Keratinocyte (primary cell): ENCODE measurements around the gene SPACA1. TPM values are rescaled to one million over a fixed set of nuclear protein-coding genes. Genes with fewer than 3 reads are reported as not detected.

Experiments
- DNase-seq: peaks from one replicate; pipeline ENCODE4 v3.0.0-alpha.2; 2011; ENCODE audit warnings: low read depth, missing footprints, low spot score
- FAIRE-seq: peaks from 2 replicates; lab custom pipeline; 2011; peaks lifted over from hg19 to GRCh38; lab: Jason Lieb, UNC
- H2AFZ ChIP-seq: 2 replicates; pipeline ENCODE4 v1.6.0; 2012; ENCODE audit warnings: low read length, control low read depth, inconsistent platforms; ENCODE audit not compliant: control insufficient read depth
- H3K27ac ChIP-seq: 2 replicates; pipeline ENCODE4 v1.5.1; 2011; ENCODE audit warnings: low read length; ENCODE audit not compliant: control insufficient read depth, insufficient read depth
- H3K27me3 ChIP-seq: 3 replicates; pipeline ENCODE4 v1.6.0; 2011; ENCODE audit warnings: low read length; ENCODE audit not compliant: control insufficient read depth, insufficient read depth; ENCODE audit errors: extremely low read depth
- H3K36me3 ChIP-seq, 2 experiments: 2 replicates in 1 of 2; 3 replicates in 1 of 2; pipeline ENCODE4 v1.5.1; 2011; ENCODE audit warnings: low read length in 2 of 2, mild to moderate bottlenecking in 1 of 2; ENCODE audit not compliant: control insufficient read depth in 2 of 2, insufficient read depth in 2 of 2; ENCODE audit errors: extremely low read depth in 1 of 2
- H3K4me1 ChIP-seq: 3 replicates; pipeline ENCODE4 v1.5.1; 2011; ENCODE audit warnings: low read length; ENCODE audit not compliant: control insufficient read depth, insufficient read depth; ENCODE audit errors: extremely low read depth
- H3K4me2 ChIP-seq: 3 replicates; pipeline ENCODE4 v1.6.0; 2011; ENCODE audit warnings: low read depth, low read length; ENCODE audit not compliant: control insufficient read depth, insufficient read depth; ENCODE audit errors: extremely low read depth
- H3K4me3 ChIP-seq, 3 experiments: fragments of 200-600 bp in 1 of 3; sonication (generic) in 1 of 3; 2 replicates in 2 of 3; 3 replicates in 1 of 3; pipeline ENCODE4 v1.5.1; 2011 to 2016; ENCODE audit warnings: low read length in 3 of 3, mild to moderate bottlenecking in 3 of 3, control low read depth in 2 of 3, inconsistent platforms in 1 of 3, low read depth in 1 of 3, mixed read lengths in 1 of 3, mixed run types in 1 of 3, moderate library complexity in 1 of 3; ENCODE audit not compliant: control insufficient read depth in 2 of 3, insufficient read depth in 2 of 3; ENCODE audit errors: extremely low read depth in 1 of 3
- H3K79me2 ChIP-seq: 2 replicates; pipeline ENCODE4 v1.6.0; 2012; ENCODE audit warnings: low read length; ENCODE audit not compliant: control insufficient read depth, insufficient read depth
- H3K9ac ChIP-seq: 3 replicates; pipeline ENCODE4 v1.6.0; 2011; ENCODE audit warnings: low read length; ENCODE audit not compliant: control insufficient read depth, insufficient read depth; ENCODE audit errors: extremely low read depth
- H3K9me1 ChIP-seq: 3 replicates; pipeline ENCODE4 v1.6.0; 2011; ENCODE audit warnings: low read length; ENCODE audit not compliant: control insufficient read depth, insufficient read depth; ENCODE audit errors: extremely low read depth
- H3K9me3 ChIP-seq: 2 replicates; pipeline ENCODE4 v1.5.1; 2012; ENCODE audit warnings: low read depth, low read length; ENCODE audit not compliant: control insufficient read depth
- H4K20me1 ChIP-seq: 3 replicates; pipeline ENCODE4 v1.6.0; 2011; ENCODE audit warnings: low read length; ENCODE audit not compliant: control insufficient read depth, insufficient read depth; ENCODE audit errors: extremely low read depth
- EZH2 ChIP-seq: IDR thresholded peaks from one replicate; pipeline ENCODE4 v1.6.1; 2012; ENCODE audit warnings: inconsistent platforms, mild to moderate bottlenecking, low read length, moderate library complexity
- dilution Hi-C: fragments of 300-500 bp; cut with MboI; formaldehyde crosslinking; loops from one replicate; pipeline ENCODE4 v1.7.0; 2020; ENCODE audit warnings: low sequenced_read_pairs; ENCODE audit not compliant: extremely low pct_ligation_motif_present
- polyA plus RNA-seq, 5 experiments: library from polyadenylated mRNA; depleted of rRNA in 3 of 5; stranded (reverse) in 3 of 5; stranded (forward) in 1 of 5; unstranded in 1 of 5; fragments of >200 nt; gene quantifications; 1 replicate in 1 of 5; 2 replicates in 3 of 5; 3 replicates in 1 of 5; pipeline versions ENCODE4 v1.2.1 to v1.2.3, GENCODE V29; 2011 to 2012; ENCODE audit warnings: missing spikeins in 2 of 5, low read depth in 1 of 5, low replicate concordance in 1 of 5
- TF ChIP-seq, protein P1 (sequence below), 3 experiments: IDR thresholded peaks in 1 of 3; conservative IDR thresholded peaks in 1 of 3; optimal IDR thresholded peaks in 1 of 3; 2 replicates in 2 of 3; 3 replicates in 1 of 3; pipeline versions ENCODE3 to v1.5.1; 2011; ENCODE audit warnings: low read length in 3 of 3, mild to moderate bottlenecking in 3 of 3, moderate library complexity in 2 of 3, control low read depth in 1 of 3, inconsistent platforms in 1 of 3; ENCODE audit not compliant: insufficient read depth in 2 of 3; ENCODE audit errors: extremely low read depth in 1 of 3

The SPACA1 gene
- polyA plus RNA-seq, 1 donor (not counting 4 experiments of a cell fraction or from before 2014, with no cell fraction given) = not detected

DNA sequence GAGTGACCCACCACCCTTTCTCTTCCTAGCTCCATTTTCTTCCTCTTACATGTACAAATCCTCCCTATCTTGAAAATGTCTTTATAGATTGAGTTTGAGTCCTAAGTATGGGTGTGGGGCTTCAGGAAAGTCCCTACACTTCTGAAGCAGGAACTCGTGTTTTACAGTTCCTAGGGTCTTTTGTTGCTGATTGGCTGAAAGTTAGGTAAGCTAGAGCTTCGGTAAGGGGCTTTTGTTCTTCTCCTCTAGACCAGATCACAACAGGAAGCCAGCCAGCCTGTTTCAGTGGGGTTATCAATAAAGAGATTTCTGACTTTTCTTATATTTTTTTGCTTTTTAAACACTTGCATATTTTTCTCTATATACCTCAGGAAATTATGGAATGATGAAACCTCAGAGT lies 67.2 kb downstream of the SPACA1 start:
- no peaks in the 10 kb centered on the region for H4K20me1 ChIP-seq
- no peak overlapping the region for H3K27ac ChIP-seq
- FAIRE-seq (no peak), DNase-seq (no peak)
- no peaks in the 10 kb centered on the region for H3K79me2 ChIP-seq
- no peaks in the 10 kb centered on the region for H3K9me1 ChIP-seq
- no peak overlapping the region for H3K4me3 ChIP-seq
- no peak overlapping the region for H3K9ac ChIP-seq
- H3K4me2 ChIP-seq = no peak overlapping the region
- dilution Hi-C loops = no loop called here
- H3K4me1 ChIP-seq = no peaks in the 10 kb centered on the region
- H3K36me3 ChIP-seq = no peaks in the 10 kb centered on the region
- H3K27me3 ChIP-seq = no peaks in the 10 kb centered on the region
- no peaks in the 10 kb centered on the region for H3K9me3 ChIP-seq
- H2AFZ ChIP-seq = no peak overlapping the region
- no peak for TF ChIP-seq EZH2
- TF ChIP-seq, protein P1, sequence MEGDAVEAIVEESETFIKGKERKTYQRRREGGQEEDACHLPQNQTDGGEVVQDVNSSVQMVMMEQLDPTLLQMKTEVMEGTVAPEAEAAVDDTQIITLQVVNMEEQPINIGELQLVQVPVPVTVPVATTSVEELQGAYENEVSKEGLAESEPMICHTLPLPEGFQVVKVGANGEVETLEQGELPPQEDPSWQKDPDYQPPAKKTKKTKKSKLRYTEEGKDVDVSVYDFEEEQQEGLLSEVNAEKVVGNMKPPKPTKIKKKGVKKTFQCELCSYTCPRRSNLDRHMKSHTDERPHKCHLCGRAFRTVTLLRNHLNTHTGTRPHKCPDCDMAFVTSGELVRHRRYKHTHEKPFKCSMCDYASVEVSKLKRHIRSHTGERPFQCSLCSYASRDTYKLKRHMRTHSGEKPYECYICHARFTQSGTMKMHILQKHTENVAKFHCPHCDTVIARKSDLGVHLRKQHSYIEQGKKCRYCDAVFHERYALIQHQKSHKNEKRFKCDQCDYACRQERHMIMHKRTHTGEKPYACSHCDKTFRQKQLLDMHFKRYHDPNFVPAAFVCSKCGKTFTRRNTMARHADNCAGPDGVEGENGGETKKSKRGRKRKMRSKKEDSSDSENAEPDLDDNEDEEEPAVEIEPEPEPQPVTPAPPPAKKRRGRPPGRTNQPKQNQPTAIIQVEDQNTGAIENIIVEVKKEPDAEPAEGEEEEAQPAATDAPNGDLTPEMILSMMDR (optimal IDR thresholded peaks at IDR 0.05 in 1 of 3, IDR thresholded peaks at IDR 0.05 in 1 of 3, conservative IDR thresholded peaks at IDR 0.05 in 1 of 3; ENCODE audit: extremely low read depth in 1 of 3, insufficient read depth in 2 of 3, low read length in 3 of 3) = no peak

DNA sequence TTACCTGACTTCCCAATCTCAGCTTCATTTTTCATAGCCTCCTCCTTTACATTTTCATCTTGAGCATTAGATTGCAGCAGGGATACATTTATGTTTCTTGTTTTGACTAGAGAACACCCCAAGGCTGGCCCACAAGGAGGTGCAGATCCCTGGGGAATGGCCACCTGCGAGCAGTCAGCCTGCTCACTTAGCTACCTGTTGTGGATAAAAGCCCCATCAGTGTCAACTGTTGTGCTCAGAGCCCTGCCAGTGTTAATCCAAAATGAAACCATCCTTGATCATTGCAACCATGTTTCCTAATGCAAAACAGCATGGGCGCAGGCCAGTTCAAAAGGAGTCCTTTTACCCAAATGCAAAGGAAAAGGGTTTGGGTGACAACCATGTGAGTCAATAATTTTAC lies 67.7 kb downstream of the SPACA1 start:
- no peaks in the 10 kb centered on the region for H3K4me1 ChIP-seq
- no peak for DNase-seq
- FAIRE-seq = no peak
- no peak overlapping the region for H3K4me3 ChIP-seq
- no peak overlapping the region for H3K27ac ChIP-seq
- dilution Hi-C loops = no loop called here
- H3K36me3 ChIP-seq = no peaks in the 10 kb centered on the region
- no peaks in the 10 kb centered on the region for H3K79me2 ChIP-seq
- H3K27me3 ChIP-seq = no peaks in the 10 kb centered on the region
- no peaks in the 10 kb centered on the region for H4K20me1 ChIP-seq
- H2AFZ ChIP-seq = no peak overlapping the region
- no peak overlapping the region for H3K4me2 ChIP-seq
- TF ChIP-seq EZH2 = no peak
- TF ChIP-seq, protein P1 (optimal IDR thresholded peaks at IDR 0.05 in 1 of 3, IDR thresholded peaks at IDR 0.05 in 1 of 3, conservative IDR thresholded peaks at IDR 0.05 in 1 of 3; ENCODE audit: extremely low read depth in 1 of 3, insufficient read depth in 2 of 3, low read length in 3 of 3) = no peak
- H3K9me3 ChIP-seq = no peaks in the 10 kb centered on the region
- no peak overlapping the region for H3K9ac ChIP-seq
- no peaks in the 10 kb centered on the region for H3K9me1 ChIP-seq
